HUES6 (cell line): ENCODE results near the gene CNP.
"Not testable (repeated sequence)": the region's sequence is repeated elsewhere in the genome, so short reads cannot be mapped to it uniquely, and the experiment has no call there.

ENCODE experiments used
- H3K27ac ChIP-seq: 2 replicates; pipeline ENCODE4 v1.7.0; 2013; ENCODE audit warnings: low read depth, mild to moderate bottlenecking, low read length, inconsistent platforms
- H3K27me3 ChIP-seq: 2 replicates; pipeline ENCODE4 v1.6.1; 2013; ENCODE audit warnings: low read length; ENCODE audit not compliant: control insufficient read depth, insufficient read depth
- H3K36me3 ChIP-seq: 2 replicates; pipeline ENCODE4 v1.6.1; 2013; ENCODE audit warnings: low read length; ENCODE audit not compliant: control insufficient read depth, insufficient read depth
- H3K4me1 ChIP-seq: 2 replicates; pipeline ENCODE4 v1.6.1; 2013; ENCODE audit warnings: low read length; ENCODE audit not compliant: control insufficient read depth, insufficient read depth
- H3K4me3 ChIP-seq: 2 replicates; pipeline ENCODE4 v1.5.1; 2013; ENCODE audit warnings: low read depth, low read length
- H3K9ac ChIP-seq: one replicate; pipeline ENCODE4 v1.6.1; 2013; ENCODE audit warnings: mild to moderate bottlenecking, low read length
- H3K9me3 ChIP-seq: 2 replicates; pipeline ENCODE4 v1.6.1; 2013; ENCODE audit warnings: low read depth, low read length; ENCODE audit not compliant: control insufficient read depth, insufficient read depth

Gene CNP

DNA sequence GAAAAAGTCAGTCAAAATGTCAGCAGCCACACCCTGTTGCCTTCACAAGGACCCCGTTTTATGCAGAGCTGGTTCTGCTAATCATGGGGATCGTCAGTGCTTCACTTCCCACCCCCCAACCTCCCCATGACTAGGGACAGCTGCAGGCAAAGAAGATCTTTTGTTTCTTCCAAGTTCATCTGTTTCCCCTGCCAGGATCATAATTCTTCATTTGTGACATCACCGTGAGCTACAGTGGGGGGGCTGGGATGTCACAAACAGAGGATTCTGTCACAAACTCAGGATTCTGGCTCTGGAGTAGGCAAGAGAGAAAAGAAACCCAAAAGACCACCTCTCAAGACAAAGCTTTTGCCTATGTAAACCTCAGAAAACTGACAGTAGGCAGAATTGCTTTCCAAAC, 26.0 kb downstream of the CNP start:
- H3K27me3 ChIP-seq: no peaks in the 10 kb centered on the region
- H3K27ac ChIP-seq: no peak overlapping the region
- peaks cover 96% of the 10 kb centered on the region for H3K36me3 ChIP-seq
- no peaks in the 10 kb centered on the region for H3K4me1 ChIP-seq
- no peaks in the 10 kb centered on the region for H3K9me3 ChIP-seq
- no peak overlapping the region for H3K4me3 ChIP-seq
- H3K9ac ChIP-seq: no peak overlapping the region

- Histone ChIP-seq H3K27ac (no peak overlapping the region), H3K9me3 (no peaks in the 10 kb centered on the region), H3K9ac (no peak overlapping the region), H3K36me3 (peaks cover 94% of the 10 kb centered on the region), H3K4me1 (no peaks in the 10 kb centered on the region), H3K4me3 (no peak overlapping the region), H3K27me3 (no peaks in the 10 kb centered on the region)
Observed at GRCh38 chr17:41996855-41997164, 30.2 kb downstream of the CNP start.

DNA sequence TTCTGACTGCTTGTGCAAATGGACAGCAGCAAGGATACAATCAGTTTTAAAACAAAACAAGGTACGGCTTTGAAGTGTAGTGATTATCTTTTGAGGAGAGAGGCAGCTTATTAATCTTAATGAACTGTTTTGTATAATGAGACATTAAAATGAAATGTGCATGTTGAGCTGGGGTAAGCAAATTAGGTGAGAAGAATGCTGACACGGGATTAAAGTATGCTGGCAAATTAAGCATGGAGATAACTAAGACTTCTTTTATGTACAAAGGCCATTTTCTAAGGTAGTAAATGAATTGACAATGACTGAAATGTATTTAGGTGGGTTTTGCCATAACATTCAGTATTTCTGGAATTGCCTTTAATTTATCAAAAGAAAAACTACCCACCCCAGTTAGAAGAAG, 31.9 kb downstream of the CNP start:
- Histone ChIP-seq H3K9me3 (no peaks in the 10 kb centered on the region), H3K27ac (no peak overlapping the region), H3K36me3 (peaks cover 95% of the 10 kb centered on the region), H3K4me1 (no peaks in the 10 kb centered on the region; the same call in 1 of the 2 replicates), H3K9ac (no peak overlapping the region), H3K4me3 (no peak overlapping the region), H3K27me3 (no peaks in the 10 kb centered on the region)

DNA sequence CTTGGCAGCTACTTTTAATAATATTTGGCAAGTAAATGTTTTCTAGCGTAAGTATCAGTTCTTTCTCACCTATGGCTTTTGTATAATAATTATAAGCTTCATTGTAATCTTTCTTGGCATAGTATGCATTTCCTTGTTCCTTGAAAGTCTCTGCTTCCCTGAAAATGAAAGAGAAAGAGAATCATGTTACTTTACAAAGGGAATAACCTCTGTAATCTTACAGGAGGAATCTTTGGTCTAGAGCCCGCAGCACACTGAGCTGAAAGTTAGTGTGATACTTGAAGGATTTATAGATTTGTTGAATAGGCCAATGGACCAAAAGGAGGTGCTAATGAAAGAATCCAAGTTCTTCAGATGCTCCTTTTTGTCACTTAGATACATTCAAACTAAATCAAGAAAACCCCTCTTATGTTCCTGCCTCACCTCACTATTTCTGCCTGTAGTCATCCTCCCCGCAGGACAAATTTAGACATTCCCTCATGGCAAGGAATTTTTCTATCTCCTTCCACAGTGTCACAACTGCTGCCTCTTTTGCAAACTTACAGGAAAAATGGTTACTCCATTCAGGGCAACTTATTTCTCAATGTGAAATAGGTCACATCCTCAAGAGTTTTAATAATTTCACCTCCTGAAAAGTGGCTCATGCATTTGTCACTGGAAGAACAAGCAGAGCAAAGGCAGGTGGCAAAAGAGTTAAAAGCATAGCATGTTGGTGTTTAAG, 34.0 kb downstream of the CNP start:
- Histone ChIP-seq H3K27ac (no peak overlapping the region), H3K27me3 (no peaks in the 10 kb centered on the region), H3K36me3 (peaks cover 78% of the 10 kb centered on the region), H3K4me3 (no peak overlapping the region), H3K9me3 (no peaks in the 10 kb centered on the region), H3K9ac (no peak overlapping the region), H3K4me1 (no peaks in the 10 kb centered on the region; the same call in 1 of the 2 replicates)

GRCh38 chr17:42001729-42002128, 35.1 kb downstream of the CNP start:
- no peaks in the 10 kb centered on the region; the same call in 1 of the 2 replicates for H3K4me1 ChIP-seq
- H3K27me3 ChIP-seq: no peaks in the 10 kb centered on the region
- H3K27ac ChIP-seq: no peak overlapping the region
- H3K4me3 ChIP-seq: no peak overlapping the region
- no peaks in the 10 kb centered on the region for H3K9me3 ChIP-seq
- H3K9ac ChIP-seq: no peak overlapping the region
- peaks cover 67% of the 10 kb centered on the region for H3K36me3 ChIP-seq

- Histone ChIP-seq H3K27ac (no peak overlapping the region), H3K9ac (no peak overlapping the region), H3K4me1 (no peaks in the 10 kb centered on the region; the same call in 1 of the 2 replicates), H3K4me3 (no peak overlapping the region), H3K9me3 (no peaks in the 10 kb centered on the region), H3K27me3 (no peaks in the 10 kb centered on the region), H3K36me3 (peaks cover 61% of the 10 kb centered on the region)
Observed at GRCh38 chr17:42002175-42002791, 35.7 kb downstream of the CNP start.

- H3K27me3 ChIP-seq: no peaks in the 10 kb centered on the region
- H3K27ac ChIP-seq: no peak overlapping the region
- H3K36me3 ChIP-seq: peaks cover 55% of the 10 kb centered on the region
- H3K9ac ChIP-seq: no peak overlapping the region
- H3K4me1 ChIP-seq: no peaks in the 10 kb centered on the region; the same call in 1 of the 2 replicates
- H3K4me3 ChIP-seq: no peak overlapping the region
- no peaks in the 10 kb centered on the region for H3K9me3 ChIP-seq
Observed at GRCh38 chr17:42002792-42003301, 36.3 kb downstream of the CNP start.

DNA sequence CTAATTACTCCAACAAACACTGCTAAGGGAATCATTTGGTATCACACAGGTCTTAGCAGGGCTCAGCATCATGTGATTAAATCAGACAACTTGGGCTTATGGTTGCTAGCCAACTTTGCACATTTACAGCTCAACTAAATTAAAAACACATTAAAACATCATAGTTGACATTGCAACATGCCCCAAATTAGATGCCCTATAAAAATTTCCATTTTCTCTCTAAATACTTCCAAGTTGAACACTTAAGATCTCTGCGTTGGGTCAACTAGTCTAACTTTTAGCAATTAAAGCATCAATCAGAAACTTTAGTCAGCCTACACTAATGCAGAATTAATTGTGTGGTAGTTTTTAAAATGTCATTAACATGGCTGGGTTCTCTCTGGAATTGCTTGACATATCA, 38.6 kb downstream of the CNP start:
- no peak overlapping the region for H3K27ac ChIP-seq
- H3K36me3 ChIP-seq: peaks cover 44% of the 10 kb centered on the region
- H3K9ac ChIP-seq: no peak overlapping the region
- no peak overlapping the region for H3K4me3 ChIP-seq
- H3K4me1 ChIP-seq: no peaks in the 10 kb centered on the region; the same call in 1 of the 2 replicates
- H3K27me3 ChIP-seq: no peaks in the 10 kb centered on the region
- no peaks in the 10 kb centered on the region for H3K9me3 ChIP-seq

DNA sequence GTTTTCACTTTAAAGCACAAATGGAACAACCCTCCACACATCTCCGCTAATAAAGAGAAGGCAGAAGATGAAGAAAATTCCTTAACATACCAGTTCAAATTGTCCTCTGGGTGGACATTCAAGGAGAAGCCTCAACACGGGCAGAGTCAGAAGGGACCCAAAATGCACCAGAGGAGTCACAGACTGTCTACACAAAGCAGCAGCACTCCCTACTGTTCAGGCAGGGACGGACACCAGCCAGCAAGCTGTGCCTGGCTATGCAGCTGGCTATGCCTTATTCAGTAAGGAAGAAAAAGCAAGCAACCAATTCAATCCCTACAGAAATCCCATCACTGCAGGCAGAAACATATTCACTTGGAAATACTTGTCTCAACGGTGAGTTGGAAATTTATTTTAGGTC, 42.6 kb downstream of the CNP start:
- no peak overlapping the region for H3K9ac ChIP-seq
- no peaks in the 10 kb centered on the region for H3K27me3 ChIP-seq
- no peak overlapping the region for H3K4me3 ChIP-seq
- H3K27ac ChIP-seq: no peak overlapping the region
- no peaks in the 10 kb centered on the region for H3K9me3 ChIP-seq
- H3K4me1 ChIP-seq: peaks cover 29% of the 10 kb centered on the region
- 0 out of 2 replicates have a peak, but pooled peaks cover 9% of the 10 kb centered on the region for H3K36me3 ChIP-seq

DNA sequence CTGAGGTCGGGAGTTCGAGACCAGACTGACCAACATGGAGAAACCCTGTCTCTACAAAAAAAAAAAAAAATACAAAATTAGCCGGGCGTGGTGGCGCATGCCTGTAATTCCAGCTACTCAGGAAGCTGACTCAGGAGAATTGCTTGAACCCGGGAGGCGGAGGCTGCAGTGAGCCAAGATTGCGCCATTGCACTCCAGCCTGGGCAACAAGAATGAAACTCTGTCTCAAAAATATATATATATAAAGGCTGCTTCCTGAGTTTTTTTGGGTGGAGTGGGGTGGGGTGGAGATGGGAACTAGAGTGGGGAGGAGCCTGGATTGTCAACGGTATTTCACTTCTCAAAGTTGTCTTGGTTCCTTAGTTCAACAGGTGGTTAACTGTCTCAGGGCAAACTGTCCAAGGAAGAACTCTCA, 43.7 kb downstream of the CNP start:
- H3K36me3 ChIP-seq: peaks cover 12% of the 10 kb centered on the region; the same call in 1 of the 2 replicates
- not testable (repeated sequence) for H3K9me3 ChIP-seq, H3K27me3 ChIP-seq, H3K4me3 ChIP-seq, H3K9ac ChIP-seq
- H3K4me1 ChIP-seq: peaks cover 29% of the 10 kb centered on the region
- H3K27ac ChIP-seq: 0 out of 2 replicates have a peak overlapping the region, but pooled peaks have one; percentile 57

DNA sequence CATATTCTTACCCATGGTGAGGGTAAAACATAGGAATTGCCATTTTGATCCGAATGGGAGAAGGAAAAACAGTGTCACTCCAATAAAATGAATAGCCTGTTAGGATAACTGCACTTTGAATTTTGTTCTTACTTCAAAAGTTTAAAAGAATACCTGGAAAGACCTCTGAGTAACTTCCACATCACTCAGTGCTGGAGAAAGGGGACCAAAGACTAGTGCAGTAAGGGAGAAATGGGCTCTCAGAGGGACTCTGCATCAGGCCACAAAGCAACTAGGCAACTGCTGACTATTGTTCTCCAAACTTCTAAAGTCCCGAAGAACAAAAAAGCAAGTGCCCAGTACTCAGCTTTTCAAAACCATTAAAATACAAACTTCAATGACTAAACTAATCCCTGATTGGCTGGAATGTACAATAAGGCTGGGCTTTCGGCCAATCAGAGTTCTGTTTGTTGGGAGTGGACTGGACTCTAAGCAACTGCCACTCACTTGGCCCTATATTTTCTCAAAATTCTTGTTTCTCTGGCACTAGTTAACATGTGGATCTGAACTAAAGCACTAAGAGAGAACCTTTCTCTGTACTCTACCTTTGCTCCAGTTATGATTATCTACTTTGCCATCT, 44.4 kb downstream of the CNP start:
- no peak overlapping the region for H3K4me3 ChIP-seq
- H3K9me3 ChIP-seq: no peaks in the 10 kb centered on the region
- H3K27me3 ChIP-seq: no peaks in the 10 kb centered on the region
- peak overlapping the region; percentile 15 for H3K9ac ChIP-seq
- peaks cover 13% of the 10 kb centered on the region; the same call in 1 of the 2 replicates for H3K36me3 ChIP-seq
- H3K4me1 ChIP-seq: peaks cover 30% of the 10 kb centered on the region
- H3K27ac ChIP-seq: peak overlapping the region; percentile 57
